ENCODE data around the gene SLC6A9.

SLC6A9 gene

DNA sequence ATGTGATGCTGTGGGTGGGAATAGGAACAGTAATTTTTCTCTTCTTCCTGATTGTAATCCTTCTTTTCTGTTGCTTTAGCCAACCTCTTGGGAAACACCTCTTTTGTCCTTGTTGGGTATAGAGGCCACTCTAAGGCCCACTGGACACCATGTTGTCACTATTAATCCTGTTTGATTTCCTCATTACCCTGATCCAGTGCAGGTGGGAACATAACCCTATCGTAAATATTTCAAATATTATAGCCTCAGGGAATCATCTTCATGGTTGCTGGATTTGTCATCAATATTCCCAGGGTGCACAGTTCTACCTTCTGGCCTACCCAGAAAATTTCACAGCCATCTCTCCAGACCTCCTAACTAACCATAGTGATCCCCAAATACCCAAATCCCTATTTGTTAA is 27.9 kb upstream of the SLC6A9 start:
- TF ChIP-seq, protein P1, sequence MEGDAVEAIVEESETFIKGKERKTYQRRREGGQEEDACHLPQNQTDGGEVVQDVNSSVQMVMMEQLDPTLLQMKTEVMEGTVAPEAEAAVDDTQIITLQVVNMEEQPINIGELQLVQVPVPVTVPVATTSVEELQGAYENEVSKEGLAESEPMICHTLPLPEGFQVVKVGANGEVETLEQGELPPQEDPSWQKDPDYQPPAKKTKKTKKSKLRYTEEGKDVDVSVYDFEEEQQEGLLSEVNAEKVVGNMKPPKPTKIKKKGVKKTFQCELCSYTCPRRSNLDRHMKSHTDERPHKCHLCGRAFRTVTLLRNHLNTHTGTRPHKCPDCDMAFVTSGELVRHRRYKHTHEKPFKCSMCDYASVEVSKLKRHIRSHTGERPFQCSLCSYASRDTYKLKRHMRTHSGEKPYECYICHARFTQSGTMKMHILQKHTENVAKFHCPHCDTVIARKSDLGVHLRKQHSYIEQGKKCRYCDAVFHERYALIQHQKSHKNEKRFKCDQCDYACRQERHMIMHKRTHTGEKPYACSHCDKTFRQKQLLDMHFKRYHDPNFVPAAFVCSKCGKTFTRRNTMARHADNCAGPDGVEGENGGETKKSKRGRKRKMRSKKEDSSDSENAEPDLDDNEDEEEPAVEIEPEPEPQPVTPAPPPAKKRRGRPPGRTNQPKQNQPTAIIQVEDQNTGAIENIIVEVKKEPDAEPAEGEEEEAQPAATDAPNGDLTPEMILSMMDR (IDR thresholded peaks at IDR 0.05; ENCODE audit: low read depth, low read length), result no peak
- Histone ChIP-seq H3K4me3 (ENCODE audit: low read depth, low read length) (no peak overlapping the region), H3K27me3 (ENCODE audit: insufficient read depth, low read depth, severe bottlenecking) (no peaks in the 10 kb centered on the region), H3K27ac (no peak overlapping the region), H3K9me3 (ENCODE audit: severe bottlenecking) (no peaks in the 10 kb centered on the region), H3K36me3 (no peaks in the 10 kb centered on the region)
- DNase-seq, result no peak

GRCh38 chr1:44057293-44057692 is 26.0 kb upstream of the SLC6A9 start:
- no peak for DNase-seq
- no peaks in the 10 kb centered on the region for H3K9me3 ChIP-seq (ENCODE audit: severe bottlenecking)
- H3K36me3 ChIP-seq, result no peaks in the 10 kb centered on the region
- TF ChIP-seq, protein P1 (IDR thresholded peaks at IDR 0.05; ENCODE audit: low read depth, low read length), result no peak
- no peaks in the 10 kb centered on the region for H3K27me3 ChIP-seq (ENCODE audit: insufficient read depth, low read depth, severe bottlenecking)
- H3K27ac ChIP-seq, result no peak overlapping the region
- no peak overlapping the region for H3K4me3 ChIP-seq (ENCODE audit: low read depth, low read length)

DNA sequence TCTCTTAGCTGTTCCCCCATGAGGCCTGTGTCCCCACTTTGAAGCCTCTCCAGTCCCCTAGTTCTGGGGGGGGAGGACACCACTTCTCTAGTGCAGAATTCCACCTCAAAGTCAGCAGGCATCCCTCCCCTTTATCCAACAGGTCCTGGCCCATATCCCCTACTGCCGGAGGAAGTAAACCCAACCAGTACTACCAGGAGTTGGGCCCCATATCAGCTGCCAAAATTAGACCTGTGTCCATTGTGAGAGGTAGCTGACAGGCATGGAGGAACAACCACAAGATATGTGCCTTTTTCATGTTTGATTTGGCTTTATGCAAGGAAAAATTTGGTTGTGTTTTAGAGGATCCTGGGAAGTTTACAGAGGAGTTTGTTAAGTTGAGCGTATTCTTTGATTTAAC is 22.1 kb upstream of the SLC6A9 start:
- no peak for DNase-seq
- no peak overlapping the region for H3K27ac ChIP-seq
- TF ChIP-seq, protein P1 (IDR thresholded peaks at IDR 0.05; ENCODE audit: low read depth, low read length), result no peak

DNA sequence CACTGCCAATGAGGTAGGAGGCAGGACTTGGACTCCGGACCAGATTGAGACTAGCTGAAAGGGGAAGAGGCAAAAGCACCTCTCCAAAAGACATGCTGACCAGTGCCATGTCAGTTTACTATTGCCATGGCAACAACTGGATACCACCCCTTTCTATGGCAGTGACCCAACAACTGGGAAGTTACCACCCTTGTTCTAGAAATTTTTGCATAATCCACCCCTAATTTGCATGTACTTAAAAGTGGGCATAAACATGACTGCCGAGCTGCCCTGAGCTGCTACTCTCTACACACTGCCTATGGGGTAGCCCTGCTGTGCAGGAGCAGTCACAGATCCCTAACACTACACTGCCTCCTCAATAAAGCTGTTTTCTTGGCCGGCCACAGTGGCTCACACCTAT is 19.0 kb upstream of the SLC6A9 start:
- H3K9me3 ChIP-seq (ENCODE audit: severe bottlenecking), result no peaks in the 10 kb centered on the region
- H3K27me3 ChIP-seq (ENCODE audit: insufficient read depth, low read depth, severe bottlenecking), result no peaks in the 10 kb centered on the region
- no peaks in the 10 kb centered on the region for H3K36me3 ChIP-seq
- DNase-seq, result no peak
- H3K4me3 ChIP-seq (ENCODE audit: low read depth, low read length), result no peak overlapping the region
- H3K27ac ChIP-seq, result no peak overlapping the region
- TF ChIP-seq, protein P1 (IDR thresholded peaks at IDR 0.05; ENCODE audit: low read depth, low read length), result no peak

More for the DNA sequence above, 22.1 kb upstream of the SLC6A9 start:
- no peaks in the 10 kb centered on the region for H3K9me3 ChIP-seq (ENCODE audit: severe bottlenecking)
- no peaks in the 10 kb centered on the region for H3K36me3 ChIP-seq
- H3K27me3 ChIP-seq (ENCODE audit: insufficient read depth, low read depth, severe bottlenecking), result no peaks in the 10 kb centered on the region
- no peak overlapping the region for H3K4me3 ChIP-seq (ENCODE audit: low read depth, low read length)

GRCh38 chr1:44049839-44050238 is 18.6 kb upstream of the SLC6A9 start:
- Histone ChIP-seq H3K27ac (no peak overlapping the region), H3K36me3 (no peaks in the 10 kb centered on the region), H3K9me3 (ENCODE audit: severe bottlenecking) (no peaks in the 10 kb centered on the region), H3K4me3 (ENCODE audit: low read depth, low read length) (no peak overlapping the region), H3K27me3 (ENCODE audit: insufficient read depth, low read depth, severe bottlenecking) (no peaks in the 10 kb centered on the region)
- TF ChIP-seq, protein P1 (IDR thresholded peaks at IDR 0.05; ENCODE audit: low read depth, low read length), result no peak
- DNase-seq, result no peak

GRCh38 chr1:44048532-44049215 is 17.4 kb upstream of the SLC6A9 start:
- TF ChIP-seq, protein P1 (IDR thresholded peaks at IDR 0.05; ENCODE audit: low read depth, low read length), result no peak
- Histone ChIP-seq H3K27ac (no peak overlapping the region), H3K36me3 (no peaks in the 10 kb centered on the region), H3K4me3 (ENCODE audit: low read depth, low read length) (no peak overlapping the region), H3K9me3 (ENCODE audit: severe bottlenecking) (no peaks in the 10 kb centered on the region), H3K27me3 (ENCODE audit: insufficient read depth, low read depth, severe bottlenecking) (no peaks in the 10 kb centered on the region)
- DNase-seq, result no peak
